ENCODE results near the gene SYT2. TPM values are rescaled to one million over a fixed set of nuclear protein-coding genes. Genes with fewer than 3 reads are reported as not detected.
A peak's percentile ranks its signal among the peaks of the same experiment; 100 is the strongest.
"Not testable (repeated sequence)": the region's sequence is repeated elsewhere in the genome, so short reads cannot be mapped to it uniquely, and the experiment has no call there.

SYT2 gene
- total and polyA plus RNA-seq, 4 donors, result 0.03 to 0.09 (median 0.05) TPM; not detected in 1

DNA sequence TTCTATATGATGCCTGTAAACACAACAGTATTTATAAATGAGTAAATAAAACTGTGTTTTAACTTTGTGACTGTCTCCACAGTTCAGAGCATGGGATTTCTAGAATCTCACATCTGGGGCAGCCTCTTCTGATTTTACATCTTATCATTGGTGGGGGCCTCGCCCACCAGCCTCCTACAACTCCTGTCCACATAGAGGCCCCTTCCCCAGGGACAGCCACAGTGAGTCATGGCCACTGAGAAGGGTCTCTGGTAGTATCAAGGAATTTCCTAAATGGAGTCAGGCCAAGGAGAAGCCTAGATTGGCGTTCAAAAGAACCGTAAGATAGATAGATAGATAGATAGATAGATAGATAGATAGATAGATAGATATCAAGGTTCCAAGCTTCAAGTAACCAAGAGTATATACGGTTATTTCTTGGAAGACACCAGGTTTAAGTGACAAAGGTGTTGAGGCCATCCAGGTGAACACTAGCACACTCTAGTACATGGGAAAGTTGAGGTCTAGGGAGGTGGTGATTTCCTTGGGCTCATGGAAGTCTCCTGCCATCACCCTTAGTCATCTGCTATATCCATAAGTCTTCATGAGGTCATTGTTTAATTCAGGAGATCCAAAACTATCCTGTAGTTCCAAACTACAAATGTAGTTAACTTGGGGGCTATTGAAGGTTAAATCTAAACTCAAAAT, 121.6 kb downstream of the SYT2 start:
- intact Hi-C loops (cut with DNase I), result loop anchor here (5.0 kb wide), 2 partner anchors 46 to 81 kb away; no protein-coding TSS in a partner anchor
- H3K27me3 ChIP-seq (ENCODE audit: control insufficient read depth in 1 of 2, insufficient read depth in 2 of 2, low read length in 1 of 2), result no peaks in the 10 kb centered on the region
- no peaks in the 10 kb centered on the region for H3K9me3 ChIP-seq (ENCODE audit: control insufficient read depth, low read length)
- 61 to 65% methylated on average over 4 of the region's 4 CpGs for WGBS, 2 donors
- no peak overlapping the region for H3K4me3 ChIP-seq (ENCODE audit: low read length in 2 of 2)
- H3K27ac ChIP-seq (ENCODE audit: low read depth in 1 of 2, low read length in 2 of 2), result peak overlapping the region; percentile 19 to 96
- H3K36me3 ChIP-seq (ENCODE audit: control insufficient read depth in 1 of 2, insufficient read depth in 2 of 2, low read length in 1 of 2), result peaks cover 0 to 3% of the 10 kb centered on the region in 2 donors
- H3K4me1 ChIP-seq (ENCODE audit: control insufficient read depth in 1 of 2, insufficient read depth in 2 of 2, low read length in 2 of 2), result peaks cover 7 to 8% of the 10 kb centered on the region in 2 donors
- DNase-seq (no peak), ATAC-seq (ENCODE audit: low FRiP score) (peak; percentile 54)

DNA sequence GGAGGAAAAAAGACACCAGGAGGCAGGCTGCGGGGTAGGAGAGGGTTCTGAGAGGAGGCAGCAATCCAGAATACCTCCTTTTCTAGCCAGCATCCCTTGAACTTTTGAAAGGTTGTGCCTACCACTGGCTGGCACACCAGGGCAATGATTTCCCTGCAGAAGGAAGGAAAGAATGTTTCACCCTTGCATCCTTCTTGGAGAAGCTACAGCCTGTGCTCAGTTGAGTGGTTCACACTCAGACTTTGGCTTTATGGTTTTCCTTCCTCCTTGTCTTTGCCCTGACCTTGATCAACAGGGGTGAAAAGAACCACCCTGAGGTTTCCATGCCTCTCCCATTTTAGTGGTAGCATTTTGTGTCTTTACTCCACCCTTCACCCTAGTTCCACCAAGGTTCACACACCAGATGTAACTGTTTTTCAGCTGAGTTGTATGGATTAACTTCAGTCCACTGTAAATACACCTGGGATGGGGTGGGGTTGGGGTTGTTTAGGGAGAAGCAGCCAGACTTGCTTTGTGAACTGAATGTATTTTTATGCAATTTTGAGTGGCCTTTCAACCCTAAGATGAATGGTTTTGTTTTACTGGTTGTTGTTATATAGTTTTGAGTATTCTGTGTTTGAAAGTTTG, 122.3 kb downstream of the SYT2 start:
- Histone ChIP-seq H3K4me1 (ENCODE audit: control insufficient read depth in 1 of 2, insufficient read depth in 2 of 2, low read length in 2 of 2) (peaks cover 7 to 10% of the 10 kb centered on the region in 2 donors), H3K36me3 (ENCODE audit: control insufficient read depth in 1 of 2, insufficient read depth in 2 of 2, low read length in 1 of 2) (peaks cover 2 to 5% of the 10 kb centered on the region in 2 donors), H3K4me3 (ENCODE audit: low read length in 2 of 2) (no peak overlapping the region), H3K9me3 (ENCODE audit: control insufficient read depth, low read length) (no peaks in the 10 kb centered on the region), H3K27ac (ENCODE audit: low read depth in 1 of 2, low read length in 2 of 2) (peak overlapping the region in 1 of 2 donors; percentile 65), H3K27me3 (ENCODE audit: control insufficient read depth in 1 of 2, insufficient read depth in 2 of 2, low read length in 1 of 2) (no peaks in the 10 kb centered on the region)
- DNase-seq (no peak), ATAC-seq (ENCODE audit: low FRiP score) (no peak)
- WGBS, 2 donors, result 2 to 91% methylated on average over 1 of the region's 1 CpG
- intact Hi-C loops (cut with DNase I), result loop anchor here (5.0 kb wide), 2 partner anchors 46 to 81 kb away; no protein-coding TSS in a partner anchor

DNA sequence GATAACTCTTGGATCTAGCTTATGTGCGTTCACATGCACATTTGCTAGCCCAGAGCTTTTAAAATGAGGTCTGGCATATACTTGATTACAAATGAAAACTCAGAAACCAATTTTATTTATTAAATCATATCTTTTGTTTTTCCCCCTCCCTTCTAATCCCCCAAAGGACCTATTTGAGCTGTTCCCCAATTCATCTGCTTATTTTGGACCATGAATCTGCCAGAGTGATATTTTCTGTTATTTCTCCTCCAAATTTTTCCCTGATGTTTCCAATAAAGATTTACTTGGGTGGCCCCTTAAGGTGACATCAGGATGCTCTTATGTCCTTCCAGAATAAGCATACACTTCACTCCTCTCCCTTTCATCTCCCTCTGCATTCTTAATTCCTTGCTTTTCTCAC, 123.4 kb downstream of the SYT2 start:
- no peak for DNase-seq
- WGBS, 2 donors, result 54 to 69% methylated on average over 1 of the region's 1 CpG
- H3K4me3 ChIP-seq (ENCODE audit: low read length in 2 of 2), result no peak overlapping the region
- H3K27me3 ChIP-seq (ENCODE audit: control insufficient read depth in 1 of 2, insufficient read depth in 2 of 2, low read length in 1 of 2), result no peaks in the 10 kb centered on the region
- intact Hi-C loops (cut with DNase I), result loop anchor here (5.0 kb wide), 2 partner anchors 45 to 80 kb away; no protein-coding TSS in a partner anchor
- ATAC-seq (ENCODE audit: low FRiP score), result no peak
- H3K36me3 ChIP-seq (ENCODE audit: control insufficient read depth in 1 of 2, insufficient read depth in 2 of 2, low read length in 1 of 2), result peaks cover 3 to 6% of the 10 kb centered on the region in 2 donors
- H3K27ac ChIP-seq (ENCODE audit: low read depth in 1 of 2, low read length in 2 of 2), result peak overlapping the region; percentile 64 to 65
- no peaks in the 10 kb centered on the region for H3K9me3 ChIP-seq (ENCODE audit: control insufficient read depth, low read length)
- H3K4me1 ChIP-seq (ENCODE audit: control insufficient read depth in 1 of 2, insufficient read depth in 2 of 2, low read length in 2 of 2), result peaks cover 7 to 10% of the 10 kb centered on the region in 2 donors

DNA sequence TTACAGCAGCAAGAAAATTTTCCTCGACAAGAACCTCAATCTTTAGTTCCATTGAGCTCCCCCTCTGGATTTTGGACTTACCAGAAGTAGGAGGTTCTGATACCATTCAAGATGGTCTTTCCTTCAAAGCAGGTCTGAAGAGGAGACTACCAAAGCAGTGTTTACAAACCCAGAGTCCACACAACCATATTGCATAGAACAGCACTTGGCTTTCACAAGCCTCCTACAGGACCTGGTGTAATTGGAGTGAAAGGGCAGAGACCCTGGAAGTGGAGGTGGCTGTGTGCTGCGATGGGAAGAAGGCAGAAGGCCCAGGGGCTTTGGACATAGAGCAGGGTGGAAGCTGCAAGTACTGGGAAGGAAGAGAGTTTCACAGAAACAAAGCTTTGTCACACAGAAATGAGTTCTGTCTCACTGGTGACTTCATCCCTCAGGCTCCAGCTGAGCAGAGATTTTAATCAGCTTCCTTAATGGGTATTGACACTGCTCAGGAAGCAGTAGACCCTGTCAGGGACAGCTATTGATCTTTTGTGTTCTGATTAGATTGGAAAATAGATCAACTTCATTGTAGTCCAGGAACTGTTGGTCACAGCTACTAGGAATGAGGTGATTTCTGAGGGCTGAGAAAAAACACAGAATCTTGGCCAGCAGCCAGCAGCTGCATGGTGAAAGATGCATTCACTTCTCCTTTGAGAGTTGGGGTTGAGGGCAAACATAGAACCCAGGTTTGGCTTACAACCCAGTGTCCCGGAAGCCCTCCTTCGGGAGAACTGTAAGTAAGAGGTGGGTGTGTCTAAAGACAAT, 124.0 kb downstream of the SYT2 start:
- WGBS, 2 donors, result 23 to 29% methylated on average over 4 of the region's 4 CpGs
- Histone ChIP-seq H3K9me3 (ENCODE audit: control insufficient read depth, low read length) (no peaks in the 10 kb centered on the region), H3K4me3 (ENCODE audit: low read length in 2 of 2) (no peak overlapping the region), H3K27me3 (ENCODE audit: control insufficient read depth in 1 of 2, insufficient read depth in 2 of 2, low read length in 1 of 2) (no peaks in the 10 kb centered on the region), H3K4me1 (ENCODE audit: control insufficient read depth in 1 of 2, insufficient read depth in 2 of 2, low read length in 2 of 2) (peaks cover 7 to 10% of the 10 kb centered on the region in 2 donors), H3K36me3 (ENCODE audit: control insufficient read depth in 1 of 2, insufficient read depth in 2 of 2, low read length in 1 of 2) (peaks cover 6 to 12% of the 10 kb centered on the region in 2 donors), H3K27ac (ENCODE audit: low read depth in 1 of 2, low read length in 2 of 2) (peak overlapping the region; percentile 30 to 64)
- ATAC-seq (ENCODE audit: low FRiP score) (no peak), DNase-seq (peak in 1 of 2 donors; percentile 67)
- intact Hi-C loops (cut with DNase I), result loop anchor here (5.0 kb wide), 2 partner anchors 44 to 79 kb away; no protein-coding TSS in a partner anchor

DNA sequence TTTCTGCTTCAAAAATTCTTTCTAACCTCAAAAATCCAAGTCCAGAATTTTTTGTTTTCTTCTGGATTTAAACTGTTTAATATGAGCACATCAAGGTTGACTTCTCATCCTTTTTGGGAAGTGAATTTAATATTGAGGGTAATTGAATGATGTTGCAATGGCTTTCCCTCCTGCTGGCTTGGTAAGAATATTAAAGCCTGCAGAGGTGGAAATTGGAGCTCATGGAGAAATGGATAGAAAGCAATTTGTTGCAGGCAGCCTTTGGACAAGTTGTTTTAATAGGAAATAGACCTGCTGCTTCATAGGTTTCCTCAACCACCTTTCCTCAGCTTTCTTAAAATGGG, 124.7 kb downstream of the SYT2 start:
- peaks cover 7 to 11% of the 10 kb centered on the region in 2 donors for H3K4me1 ChIP-seq (ENCODE audit: control insufficient read depth in 1 of 2, insufficient read depth in 2 of 2, low read length in 2 of 2)
- no peak overlapping the region for H3K4me3 ChIP-seq (ENCODE audit: low read length in 2 of 2)
- no peaks in the 10 kb centered on the region for H3K27me3 ChIP-seq (ENCODE audit: control insufficient read depth in 1 of 2, insufficient read depth in 2 of 2, low read length in 1 of 2)
- DNase-seq, result no peak
- peak overlapping the region in 1 of 2 donors; percentile 30 for H3K27ac ChIP-seq (ENCODE audit: low read depth in 1 of 2, low read length in 2 of 2)
- intact Hi-C loops (cut with DNase I), result loop anchor here (5.0 kb wide), 2 partner anchors 43 to 78 kb away; no protein-coding TSS in a partner anchor
- no peaks in the 10 kb centered on the region for H3K9me3 ChIP-seq (ENCODE audit: control insufficient read depth, low read length)
- no peak for ATAC-seq (ENCODE audit: low FRiP score)
- H3K36me3 ChIP-seq (ENCODE audit: control insufficient read depth in 1 of 2, insufficient read depth in 2 of 2, low read length in 1 of 2), result peaks cover 11 to 12% of the 10 kb centered on the region in 2 donors

DNA sequence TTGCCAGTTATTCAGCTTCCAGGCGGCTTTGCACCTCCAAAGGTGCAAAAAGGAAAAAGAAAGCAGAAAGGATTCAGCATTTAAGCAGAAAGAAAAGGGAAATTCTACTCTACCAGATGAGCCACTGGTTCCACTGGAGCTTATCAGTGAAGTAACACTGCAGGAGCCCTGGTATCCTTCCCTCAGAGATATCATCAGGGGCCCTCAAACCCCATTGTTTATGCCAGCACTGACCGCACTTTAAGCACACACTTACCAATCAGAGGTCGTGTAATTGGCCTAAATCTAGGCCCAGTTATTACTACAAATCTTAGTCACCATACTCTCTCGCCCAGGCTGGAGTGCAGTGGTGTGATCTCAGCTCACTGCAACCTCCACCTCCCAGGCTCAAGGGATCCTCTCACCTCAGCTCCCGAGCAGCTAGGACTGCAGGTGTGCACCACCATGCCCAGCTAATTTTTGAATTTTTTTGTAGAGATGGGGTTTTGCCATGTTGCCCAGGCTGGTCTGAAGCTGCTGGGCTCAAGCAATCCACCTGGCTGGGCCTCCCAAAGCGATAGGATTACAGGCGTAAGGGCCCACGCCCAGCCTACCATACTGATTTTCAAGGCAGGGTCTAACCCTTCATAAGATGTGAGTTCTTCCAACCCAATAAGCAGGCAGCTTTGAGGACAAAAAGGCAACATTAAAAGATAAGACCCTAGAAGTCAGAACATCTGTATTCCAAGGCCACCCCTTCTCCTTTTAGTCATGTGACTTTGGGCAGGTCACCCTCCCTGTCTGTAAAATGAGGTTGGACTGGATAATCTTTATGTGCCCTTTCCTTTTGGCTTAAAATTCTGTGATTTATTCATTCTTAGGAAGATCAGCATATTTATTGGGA, 125.3 kb downstream of the SYT2 start:
- H3K36me3 ChIP-seq (ENCODE audit: control insufficient read depth in 1 of 2, insufficient read depth in 2 of 2, low read length in 1 of 2), result peaks cover 12 to 14% of the 10 kb centered on the region in 2 donors
- H3K9me3 ChIP-seq (ENCODE audit: control insufficient read depth, low read length), result no peaks in the 10 kb centered on the region
- H3K4me3 ChIP-seq (ENCODE audit: low read length in 2 of 2), result no peak overlapping the region
- peaks cover 7 to 11% of the 10 kb centered on the region in 2 donors for H3K4me1 ChIP-seq (ENCODE audit: control insufficient read depth in 1 of 2, insufficient read depth in 2 of 2, low read length in 2 of 2)
- peak overlapping the region in 1 of 2 donors; percentile 34 for H3K27ac ChIP-seq (ENCODE audit: low read depth in 1 of 2, low read length in 2 of 2)
- ATAC-seq (ENCODE audit: low FRiP score) (no peak), DNase-seq (no peak)
- no peaks in the 10 kb centered on the region for H3K27me3 ChIP-seq (ENCODE audit: control insufficient read depth in 1 of 2, insufficient read depth in 2 of 2, low read length in 1 of 2)
- WGBS, 2 donors, result 84 to 86% methylated on average over 8 of the region's 8 CpGs
- intact Hi-C loops (cut with DNase I), result loop anchor here (5.0 kb wide), 2 partner anchors 43 to 78 kb away; no protein-coding TSS in a partner anchor

DNA sequence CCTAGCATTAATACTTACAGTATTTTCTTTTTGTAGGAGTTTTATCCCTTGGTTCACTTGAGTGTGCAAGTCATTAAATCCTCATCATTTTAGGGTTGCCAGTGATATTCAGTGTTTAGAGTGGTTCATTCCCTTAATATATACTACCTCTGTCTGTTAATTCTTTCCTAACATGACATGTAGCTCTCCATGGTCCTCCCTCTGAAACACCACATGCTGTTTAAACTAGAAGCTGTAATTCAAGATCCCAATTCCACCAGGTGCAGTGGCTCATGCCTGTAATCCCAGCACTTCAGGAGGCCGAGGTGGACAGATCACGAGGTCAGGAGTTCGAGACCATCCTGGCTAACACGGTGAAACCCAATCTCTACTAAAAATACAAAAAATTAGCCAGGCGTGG, 127.9 kb downstream of the SYT2 start:
- intact Hi-C loops (cut with DNase I); ATAC-seq (ENCODE audit: low FRiP score); H3K27me3 ChIP-seq (ENCODE audit: control insufficient read depth in 1 of 2, insufficient read depth in 2 of 2, low read length in 1 of 2); H3K4me3 ChIP-seq (ENCODE audit: low read length in 2 of 2); DNase-seq; H3K27ac ChIP-seq (ENCODE audit: low read depth in 1 of 2, low read length in 2 of 2); H3K9me3 ChIP-seq (ENCODE audit: control insufficient read depth, low read length): not testable (repeated sequence)
- peaks cover 12 to 14% of the 10 kb centered on the region in 2 donors for H3K36me3 ChIP-seq (ENCODE audit: control insufficient read depth in 1 of 2, insufficient read depth in 2 of 2, low read length in 1 of 2)
- H3K4me1 ChIP-seq (ENCODE audit: control insufficient read depth in 1 of 2, insufficient read depth in 2 of 2, low read length in 2 of 2), result peaks cover 12 to 16% of the 10 kb centered on the region in 2 donors
- WGBS, 2 donors, result 92 to 93% methylated on average over 5 of the region's 5 CpGs

DNA sequence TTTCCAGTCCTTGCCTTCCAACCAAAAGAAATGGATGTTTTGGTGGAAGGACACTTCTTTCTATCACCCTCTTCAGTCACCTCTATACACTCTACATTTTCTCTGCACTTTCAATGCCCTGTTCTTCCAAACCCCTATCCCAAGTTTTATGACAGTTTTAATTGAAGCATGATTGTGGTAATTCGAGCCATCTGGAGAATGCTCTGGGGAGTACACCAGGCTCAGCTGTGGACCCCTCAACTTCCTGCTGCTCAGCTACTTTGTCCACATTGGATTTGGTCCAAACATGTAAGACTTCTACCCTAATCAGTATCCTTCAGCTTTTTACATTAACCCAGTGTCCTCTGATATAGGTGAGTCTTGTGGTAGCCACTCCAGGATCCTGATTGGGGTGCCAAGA, 129.6 kb downstream of the SYT2 start:
- H3K4me3 ChIP-seq (ENCODE audit: low read length in 2 of 2), result no peak overlapping the region
- peak overlapping the region; percentile 0 to 61 for H3K27ac ChIP-seq (ENCODE audit: low read depth in 1 of 2, low read length in 2 of 2)
- H3K4me1 ChIP-seq (ENCODE audit: control insufficient read depth in 1 of 2, insufficient read depth in 2 of 2, low read length in 2 of 2), result peaks cover 8 to 12% of the 10 kb centered on the region in 2 donors
- WGBS, 2 donors, result 29 to 32% methylated on average over 1 of the region's 1 CpG
- no peaks in the 10 kb centered on the region for H3K27me3 ChIP-seq (ENCODE audit: control insufficient read depth in 1 of 2, insufficient read depth in 2 of 2, low read length in 1 of 2)
- H3K36me3 ChIP-seq (ENCODE audit: control insufficient read depth in 1 of 2, insufficient read depth in 2 of 2, low read length in 1 of 2), result peaks cover 12 to 15% of the 10 kb centered on the region in 2 donors
- ATAC-seq (ENCODE audit: low FRiP score) (no peak), DNase-seq (no peak)
- intact Hi-C loops (cut with DNase I), result no loop called here
- H3K9me3 ChIP-seq (ENCODE audit: control insufficient read depth, low read length), result no peaks in the 10 kb centered on the region
